Natural killer cell (primary cell): ENCODE data around the gene NFASC. TPM values are rescaled to one million over a fixed set of nuclear protein-coding genes. Genes with fewer than 3 reads are reported as not detected.

ENCODE experiments used
- ATAC-seq, 3 donors: fragments of 150-1000 bp in 2 of 3; fragments of 200-7000 bp in 1 of 3; cut with Tn5 transposase; 1 replicate in 1 of 3; 2 replicates in 2 of 3; pipeline ENCODE4 v1.10.0; 2021; ENCODE audit warnings: mild to moderate bottlenecking in 2 of 3, moderate library complexity in 2 of 3
- DNase-seq, 2 donors: peaks; one replicate each; pipeline versions ENCODE4 v3.0.0 to v3.0.0-alpha.2; 2013 to 2021; ENCODE audit warnings: mixed read lengths in 1 of 2
- H3K27ac ChIP-seq: one replicate; pipeline ENCODE4 v1.5.1; 2013; ENCODE audit warnings: mild to moderate bottlenecking, low read length
- H3K27me3 ChIP-seq: one replicate; pipeline ENCODE4 v1.6.1; 2013; ENCODE audit warnings: low read length; ENCODE audit not compliant: control insufficient read depth, insufficient read depth
- H3K36me3 ChIP-seq: one replicate; pipeline ENCODE4 v1.6.1; 2013; ENCODE audit warnings: low read length; ENCODE audit not compliant: control insufficient read depth, insufficient read depth
- H3K4me1 ChIP-seq: one replicate; pipeline ENCODE4 v1.6.1; 2013; ENCODE audit warnings: low read length; ENCODE audit not compliant: control insufficient read depth, insufficient read depth
- H3K4me3 ChIP-seq: one replicate; pipeline ENCODE4 v1.5.1; 2013; ENCODE audit warnings: low read length
- H3K9me3 ChIP-seq: one replicate; pipeline ENCODE4 v1.6.1; 2013; ENCODE audit warnings: low read length; ENCODE audit not compliant: control insufficient read depth, insufficient read depth
- H3K27ac Mint-ChIP-seq, 2 donors: one replicate each; pipeline ENCODE4 v1.8.0; 2022; ENCODE audit warnings: mild to moderate bottlenecking in 2 of 2, mixed read lengths in 2 of 2, moderate library complexity in 1 of 2
- H3K27me3 Mint-ChIP-seq, 2 donors: one replicate each; pipeline ENCODE4 v1.8.0; 2022; ENCODE audit warnings: low read depth in 2 of 2, mixed read lengths in 2 of 2
- H3K36me3 Mint-ChIP-seq: one replicate; pipeline ENCODE4 v1.8.0; 2022; ENCODE audit warnings: mixed read lengths
- H3K4me1 Mint-ChIP-seq, 2 donors: one replicate each; pipeline ENCODE4 v1.8.0; 2022; ENCODE audit warnings: mixed read lengths in 2 of 2
- H3K4me3 Mint-ChIP-seq: one replicate; pipeline ENCODE4 v1.8.0; 2022; ENCODE audit warnings: mild to moderate bottlenecking, moderate library complexity, mixed read lengths
- H3K9me3 Mint-ChIP-seq, 2 donors: one replicate each; pipeline ENCODE4 v1.8.0; 2022; ENCODE audit warnings: mixed read lengths in 2 of 2
- WGBS: methylation state at CpG from one replicate; pipeline ENCODE4 v1.1.7; 2013; ENCODE audit warnings: missing lambda C conversion rate; ENCODE audit not compliant: insufficient coverage; 5-methylcytosine and 5-hydroxymethylcytosine counted together
- intact Hi-C: fragments of 100-400 bp; cut with micrococcal nuclease; formaldehyde crosslinking; loops from one replicate; pipeline ENCODE4 v1.14.2; 2022
- total RNA-seq, 4 donors: library from RNA; stranded (reverse); fragments of 120-200 nt in 1 of 4; gene quantifications; one replicate each; pipeline versions ENCODE4 v1.2.3 to v1.2.4, GENCODE V29; 2013 to 2022
- TF ChIP-seq, protein P1 (sequence below): fragments of 200-600 bp; IDR thresholded peaks from one replicate; pipeline ENCODE4 v1.8.0; 2022; ENCODE audit warnings: antibody characterized with exemption

Gene NFASC
- total RNA-seq, 3 donors from 2014 or later (not counting 1 experiment from before 2014, with no cell fraction given), result 0.09 to 0.27 TPM; not detected in 1

DNA sequence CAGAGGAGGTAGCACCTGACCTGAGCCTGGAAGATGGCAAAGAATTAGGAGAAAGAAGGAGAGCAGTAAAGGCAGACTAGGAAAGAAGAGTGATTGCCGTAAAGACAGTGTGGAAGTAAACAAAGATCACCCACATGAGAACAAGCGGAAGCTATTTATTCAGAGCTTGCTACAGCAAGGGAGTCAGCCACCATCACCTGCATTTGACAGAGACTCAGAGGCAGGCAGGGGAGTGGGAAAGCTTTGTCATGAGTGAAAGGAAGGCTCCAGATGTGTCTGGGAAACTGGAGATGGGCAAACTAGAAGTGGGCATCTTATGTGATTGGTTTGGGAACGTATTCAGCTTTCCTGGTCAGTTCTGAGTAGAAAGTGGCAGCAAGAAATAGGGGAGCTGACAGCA, 64.5 kb downstream of the NFASC start:
- no peak for DNase-seq
- intact Hi-C loops, result no loop called here
- H3K27me3 Mint-ChIP-seq, result peaks cover 5 to 19% of the 10 kb centered on the region in 2 donors

DNA sequence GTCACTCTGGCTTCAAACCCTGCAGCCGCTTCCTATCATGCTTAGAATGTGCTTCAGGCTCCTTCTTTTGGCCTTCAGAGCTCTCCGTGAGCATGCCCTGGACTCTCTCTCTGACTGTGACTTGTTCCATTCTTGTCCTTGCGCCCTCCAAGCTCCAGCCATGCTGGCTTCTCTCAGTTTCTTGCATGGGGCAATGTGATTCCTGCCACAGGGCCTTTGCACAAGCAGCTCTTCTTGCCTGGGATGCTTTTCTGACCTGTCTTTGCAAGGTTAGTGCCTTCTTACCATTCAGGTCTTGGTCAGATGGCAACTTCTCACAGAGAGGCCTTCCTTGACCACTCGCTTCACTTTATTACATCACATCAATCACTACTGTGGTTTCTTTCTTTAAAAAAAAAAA, 66.1 kb downstream of the NFASC start:
- TF ChIP-seq, protein P1, sequence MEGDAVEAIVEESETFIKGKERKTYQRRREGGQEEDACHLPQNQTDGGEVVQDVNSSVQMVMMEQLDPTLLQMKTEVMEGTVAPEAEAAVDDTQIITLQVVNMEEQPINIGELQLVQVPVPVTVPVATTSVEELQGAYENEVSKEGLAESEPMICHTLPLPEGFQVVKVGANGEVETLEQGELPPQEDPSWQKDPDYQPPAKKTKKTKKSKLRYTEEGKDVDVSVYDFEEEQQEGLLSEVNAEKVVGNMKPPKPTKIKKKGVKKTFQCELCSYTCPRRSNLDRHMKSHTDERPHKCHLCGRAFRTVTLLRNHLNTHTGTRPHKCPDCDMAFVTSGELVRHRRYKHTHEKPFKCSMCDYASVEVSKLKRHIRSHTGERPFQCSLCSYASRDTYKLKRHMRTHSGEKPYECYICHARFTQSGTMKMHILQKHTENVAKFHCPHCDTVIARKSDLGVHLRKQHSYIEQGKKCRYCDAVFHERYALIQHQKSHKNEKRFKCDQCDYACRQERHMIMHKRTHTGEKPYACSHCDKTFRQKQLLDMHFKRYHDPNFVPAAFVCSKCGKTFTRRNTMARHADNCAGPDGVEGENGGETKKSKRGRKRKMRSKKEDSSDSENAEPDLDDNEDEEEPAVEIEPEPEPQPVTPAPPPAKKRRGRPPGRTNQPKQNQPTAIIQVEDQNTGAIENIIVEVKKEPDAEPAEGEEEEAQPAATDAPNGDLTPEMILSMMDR, result no peak
- DNase-seq (no peak), ATAC-seq (no peak)
- Mint-ChIP-seq H3K4me1 (no peaks in the 10 kb centered on the region), H3K27ac (no peak overlapping the region), H3K27me3 (peaks cover 5 to 19% of the 10 kb centered on the region in 2 donors), H3K36me3 (no peaks in the 10 kb centered on the region), H3K4me3 (no peak overlapping the region), H3K9me3 (no peaks in the 10 kb centered on the region)
- intact Hi-C loops, result no loop called here
- no peak overlapping the region for H3K4me3 ChIP-seq
- WGBS, result 64% methylated on average over 4 of the region's 4 CpGs
- no peaks in the 10 kb centered on the region for H3K27me3 ChIP-seq
- no peaks in the 10 kb centered on the region for H3K4me1 ChIP-seq
- H3K36me3 ChIP-seq, result no peaks in the 10 kb centered on the region
- H3K9me3 ChIP-seq, result no peaks in the 10 kb centered on the region
- no peak overlapping the region for H3K27ac ChIP-seq

More for the DNA sequence above, 64.5 kb downstream of the NFASC start:
- Histone ChIP-seq H3K4me1 (no peaks in the 10 kb centered on the region), H3K36me3 (no peaks in the 10 kb centered on the region), H3K27ac (no peak overlapping the region), H3K27me3 (no peaks in the 10 kb centered on the region), H3K9me3 (no peaks in the 10 kb centered on the region), H3K4me3 (no peak overlapping the region)
- no peak overlapping the region for H3K27ac Mint-ChIP-seq
- TF ChIP-seq, protein P1, result no peak
- no peaks in the 10 kb centered on the region for H3K36me3 Mint-ChIP-seq
- no peak for ATAC-seq
- H3K9me3 Mint-ChIP-seq, result no peaks in the 10 kb centered on the region
- no peaks in the 10 kb centered on the region for H3K4me1 Mint-ChIP-seq
- no peak overlapping the region for H3K4me3 Mint-ChIP-seq
- 86% methylated on average over 3 of the region's 3 CpGs for WGBS

DNA sequence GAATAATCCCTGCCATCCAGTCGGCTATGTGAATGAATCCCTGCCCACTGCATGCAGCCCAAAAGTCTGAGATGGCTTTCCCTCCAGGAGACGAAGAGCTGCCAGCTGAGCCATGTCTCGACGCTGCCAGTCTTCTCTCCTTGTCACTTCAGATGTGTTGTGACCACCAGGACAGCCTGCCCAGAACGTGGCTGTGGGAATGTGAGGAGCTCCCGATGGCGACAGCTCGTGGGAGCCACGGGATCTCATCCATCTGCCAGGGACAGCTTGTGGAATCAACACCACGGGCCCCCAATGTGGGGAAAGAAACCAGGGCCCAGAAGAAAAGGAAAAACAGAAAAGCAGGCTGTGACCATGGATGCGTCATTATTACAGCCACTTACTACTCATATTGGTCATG, 67.2 kb downstream of the NFASC start:
- TF ChIP-seq, protein P1, result no peak
- intact Hi-C loops, result no loop called here
- no peaks in the 10 kb centered on the region for H3K9me3 ChIP-seq
- H3K4me1 Mint-ChIP-seq, result no peaks in the 10 kb centered on the region
- no peak overlapping the region for H3K4me3 ChIP-seq
- no peak overlapping the region for H3K27ac Mint-ChIP-seq
- H3K36me3 ChIP-seq, result no peaks in the 10 kb centered on the region
- no peaks in the 10 kb centered on the region for H3K9me3 Mint-ChIP-seq
- no peak for DNase-seq
- H3K27me3 ChIP-seq, result no peaks in the 10 kb centered on the region
- H3K36me3 Mint-ChIP-seq, result no peaks in the 10 kb centered on the region
- H3K27me3 Mint-ChIP-seq, result peaks cover 5 to 19% of the 10 kb centered on the region in 2 donors
- H3K4me3 Mint-ChIP-seq, result no peak overlapping the region
- no peak for ATAC-seq
- H3K4me1 ChIP-seq, result no peaks in the 10 kb centered on the region
- 81% methylated on average over 11 of the region's 11 CpGs for WGBS
- no peak overlapping the region for H3K27ac ChIP-seq

DNA sequence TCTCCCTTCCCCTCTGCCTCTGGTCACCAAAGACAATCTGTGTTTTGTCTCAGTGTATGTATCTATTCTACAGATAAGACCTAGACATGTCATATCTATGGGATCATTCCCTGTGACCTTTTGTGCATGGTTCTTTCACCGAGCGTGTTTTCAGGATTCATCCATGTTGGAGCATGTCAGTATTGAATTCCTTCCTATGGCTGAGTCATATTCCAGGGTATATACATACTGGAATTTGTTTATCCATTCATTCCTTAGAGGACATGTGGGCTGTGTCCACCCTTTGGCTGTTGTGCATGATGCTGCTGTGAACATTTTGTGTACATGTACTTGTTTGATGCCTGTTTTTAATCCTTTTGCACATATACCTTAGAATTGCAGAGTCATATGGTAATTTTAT, 69.9 kb downstream of the NFASC start:
- H3K4me1 Mint-ChIP-seq, result no peaks in the 10 kb centered on the region
- Histone ChIP-seq H3K9me3 (no peaks in the 10 kb centered on the region), H3K4me1 (no peaks in the 10 kb centered on the region), H3K27me3 (no peaks in the 10 kb centered on the region), H3K27ac (no peak overlapping the region), H3K36me3 (no peaks in the 10 kb centered on the region), H3K4me3 (no peak overlapping the region)
- no peak overlapping the region for H3K27ac Mint-ChIP-seq
- ATAC-seq (no peak), DNase-seq (no peak)
- intact Hi-C loops, result no loop called here
- H3K9me3 Mint-ChIP-seq, result no peaks in the 10 kb centered on the region
- no peak overlapping the region for H3K4me3 Mint-ChIP-seq
- WGBS, result 100% methylated on average over 2 of the region's 2 CpGs
- TF ChIP-seq, protein P1, result no peak
- no peaks in the 10 kb centered on the region for H3K36me3 Mint-ChIP-seq
- peaks cover 5 to 28% of the 10 kb centered on the region in 2 donors for H3K27me3 Mint-ChIP-seq
